ENCODE data around the gene PIK3R1.

The PIK3R1 gene

DNA sequence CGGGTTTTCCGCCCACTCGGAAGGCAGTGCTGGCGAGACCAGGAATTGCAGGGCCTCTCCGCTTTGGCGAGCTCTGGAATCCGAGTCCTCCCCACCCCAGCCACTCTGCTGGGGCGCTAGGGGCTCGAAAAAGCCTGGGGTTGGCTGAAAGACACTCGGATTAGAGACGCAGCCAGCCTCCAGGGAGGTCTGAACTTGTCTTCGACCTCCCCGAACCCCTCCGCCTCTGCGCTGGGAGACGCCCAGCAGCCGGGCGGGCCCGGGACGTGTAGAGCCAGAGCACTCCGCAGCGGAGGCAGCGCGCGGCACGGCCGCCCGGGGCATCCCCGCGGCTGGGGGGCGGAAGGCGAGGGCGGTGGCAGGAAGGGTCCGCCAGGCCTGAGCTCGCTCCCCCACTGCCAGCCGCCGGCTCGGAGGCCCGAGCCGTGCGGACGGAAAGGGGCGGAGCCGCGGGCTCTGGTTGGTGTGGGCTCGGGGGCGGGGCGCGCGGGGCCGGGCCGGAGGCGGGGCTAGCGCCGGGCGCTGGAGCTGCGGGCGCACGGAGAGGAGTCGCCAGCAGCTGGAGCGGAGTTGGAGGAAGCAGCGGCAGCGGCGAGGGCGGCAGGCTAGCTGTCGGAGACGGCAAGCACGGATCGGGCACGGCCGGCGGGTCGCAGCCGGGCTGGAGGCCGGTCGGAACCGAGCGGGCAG lies at the start of gene PIK3R1:
TSS of gene PIK3R1 (plus strand) at position 549 of the 690 bp plus-strand sequence. CDS start 10,920 bp downstream, outside the sequence.
- intact Hi-C loops (cut with DNase I) = loop anchor here (1.0 to 10.0 kb wide), 4 partner anchors 28 to 131 kb away; no protein-coding TSS in a partner anchor
- DNase-seq = peak; percentile 90 to 99 (median 94)

DNA sequence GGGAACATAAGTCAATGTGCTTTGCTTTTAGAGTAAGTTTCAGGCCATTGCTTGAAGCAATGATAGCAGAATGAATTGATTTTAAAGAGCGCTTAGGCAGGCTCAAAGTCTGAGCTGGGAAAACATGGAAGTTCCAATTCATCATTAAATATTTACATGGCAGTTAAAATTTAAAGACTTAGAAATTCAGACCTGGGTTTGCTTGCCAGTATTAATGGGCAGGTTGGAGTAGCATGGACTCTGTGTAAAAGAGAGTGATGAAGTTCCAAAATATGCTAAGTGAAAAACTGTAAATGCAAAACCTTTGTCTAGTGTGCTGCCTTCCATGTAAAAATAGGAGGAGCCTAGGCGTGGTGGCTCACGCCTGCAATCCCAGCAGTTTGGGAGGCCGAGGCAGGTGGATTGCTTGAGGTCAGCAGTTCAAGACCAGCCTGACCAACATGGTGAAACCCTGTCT lies 48.3 kb upstream of the PIK3R1 start:
- intact Hi-C loops (cut with DNase I) = no loop called here
- DNase-seq = no peak

- intact Hi-C loops (cut with DNase I) = no loop called here
- no peak for DNase-seq
Measured at GRCh38 chr5:68169903-68170302, 45.7 kb upstream of the PIK3R1 start.

DNA sequence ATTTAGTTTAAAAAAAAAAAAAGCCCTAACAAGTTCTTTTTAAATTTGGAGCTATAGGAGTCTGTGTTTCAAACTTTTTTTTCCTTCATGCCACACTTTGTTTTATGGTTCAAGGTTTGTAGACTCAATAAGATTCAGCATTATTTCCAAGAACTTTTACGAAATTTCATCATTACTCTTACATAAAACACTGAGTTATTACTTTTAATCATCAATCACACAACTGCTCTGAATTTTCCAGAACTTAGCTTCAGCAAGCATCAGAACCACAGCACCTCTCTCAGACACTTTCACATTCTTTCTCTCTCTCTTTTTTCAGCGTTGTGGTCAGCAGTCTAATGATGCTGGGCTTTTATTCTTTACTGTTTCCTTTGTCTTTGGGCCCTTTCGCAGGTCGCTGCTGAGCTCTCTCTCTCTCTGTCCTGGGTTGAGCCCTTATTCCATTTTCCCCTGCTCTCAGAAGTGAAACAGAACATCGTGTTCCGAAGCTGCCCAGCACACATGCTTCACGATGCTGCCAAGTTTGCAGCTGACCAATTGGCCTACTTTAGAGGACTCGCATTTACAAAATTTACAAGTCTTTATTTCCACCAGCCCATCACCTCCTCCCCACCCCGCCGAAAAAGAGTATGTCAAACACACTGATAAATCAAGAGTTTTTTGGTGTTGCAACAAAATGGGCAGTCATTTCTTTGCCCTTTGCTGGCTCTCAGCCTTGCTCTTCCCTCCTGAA lies 44.6 kb upstream of the PIK3R1 start:
- intact Hi-C loops (cut with DNase I) = loop anchor here (1.0 kb wide), 1 partner anchor 44 kb away; the partner anchor contains the start of gene PIK3R1
- DNase-seq = peak in 9 of 10 donors; percentile 38 to 92 (median 65)

GRCh38 chr5:68172314-68172713 lies 43.2 kb upstream of the PIK3R1 start:
- DNase-seq = no peak
- intact Hi-C loops (cut with DNase I) = no loop called here

DNA sequence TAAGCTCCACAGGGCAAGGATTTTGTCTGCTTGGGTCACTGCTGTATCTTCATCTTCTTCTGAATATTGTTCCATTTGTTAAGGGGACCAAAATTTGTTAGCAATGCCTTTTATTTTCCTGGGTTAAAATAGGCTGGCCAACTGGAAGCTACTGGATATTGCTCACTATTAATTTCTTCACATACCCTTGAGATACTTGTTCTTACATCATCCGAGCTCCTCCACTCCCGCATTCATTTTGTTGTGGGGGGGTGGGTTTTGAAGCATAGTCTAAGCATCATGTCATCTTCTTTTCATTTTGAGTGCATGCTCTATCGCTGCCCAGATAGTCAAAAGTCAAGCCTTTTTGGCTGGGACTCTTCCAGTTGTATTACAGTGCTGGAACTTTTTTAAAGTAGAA lies 42.5 kb upstream of the PIK3R1 start:
- DNase-seq = no peak
- intact Hi-C loops (cut with DNase I) = no loop called here

- intact Hi-C loops (cut with DNase I) = no loop called here
- DNase-seq = no peak
Measured at GRCh38 chr5:68176253-68176652, 39.3 kb upstream of the PIK3R1 start.

- no peak for DNase-seq
- intact Hi-C loops (cut with DNase I) = no loop called here
Measured at GRCh38 chr5:68176802-68177479, 38.6 kb upstream of the PIK3R1 start.

DNA sequence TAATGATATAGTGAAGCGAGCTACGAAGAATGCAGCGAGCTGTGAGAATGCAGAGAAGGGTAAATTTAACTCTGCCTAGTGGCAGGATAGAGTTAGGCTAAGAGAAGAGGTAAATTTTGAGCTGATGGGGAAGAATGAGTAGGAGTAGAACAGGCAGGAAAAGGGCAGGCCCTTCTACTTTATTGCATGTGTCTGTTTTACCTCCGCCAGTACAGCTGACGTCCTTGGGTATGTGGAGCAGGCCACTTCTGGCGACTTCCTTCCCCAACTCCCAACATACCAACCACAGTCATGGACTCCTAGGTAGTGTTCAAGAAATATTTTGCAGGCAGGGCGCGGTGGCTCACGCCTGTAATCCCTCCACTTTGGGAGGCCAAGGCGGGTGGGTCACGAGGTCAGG lies 37.9 kb upstream of the PIK3R1 start:
- intact Hi-C loops (cut with DNase I) = no loop called here
- no peak for DNase-seq

- intact Hi-C loops (cut with DNase I) = no loop called here
- no peak for DNase-seq
Measured at GRCh38 chr5:68178579-68178978, 37.0 kb upstream of the PIK3R1 start.

- intact Hi-C loops (cut with DNase I) = no loop called here
- DNase-seq = no peak
Measured at GRCh38 chr5:68180121-68181038, 35.2 kb upstream of the PIK3R1 start.

GRCh38 chr5:68181039-68181599 lies 34.4 kb upstream of the PIK3R1 start:
- DNase-seq = no peak
- intact Hi-C loops (cut with DNase I) = no loop called here

DNA sequence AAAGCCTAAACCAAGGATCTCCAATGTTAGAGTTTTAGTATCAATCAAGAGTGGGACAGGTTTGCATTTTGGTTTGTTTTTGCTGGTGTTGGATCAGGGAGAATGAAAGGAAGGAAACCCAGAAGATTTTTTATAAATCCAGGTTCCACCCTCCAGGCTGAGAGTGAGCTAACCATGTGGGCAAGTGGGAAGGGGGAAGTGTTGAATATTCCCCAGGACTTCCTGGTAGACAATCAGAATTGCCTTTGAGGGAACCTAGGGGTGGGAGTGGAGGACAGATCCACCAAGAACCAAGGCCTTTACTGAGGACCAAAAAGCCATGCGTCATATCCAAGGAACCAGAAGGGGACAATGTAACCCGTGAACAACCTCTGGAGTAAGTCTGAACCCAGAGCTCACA lies 33.5 kb upstream of the PIK3R1 start:
- intact Hi-C loops (cut with DNase I) = no loop called here
- DNase-seq = no peak

- no peak for DNase-seq
- intact Hi-C loops (cut with DNase I) = no loop called here
Measured at GRCh38 chr5:68182534-68182933, 33.0 kb upstream of the PIK3R1 start.

GRCh38 chr5:68187268-68188055 lies 28.1 kb upstream of the PIK3R1 start:
- intact Hi-C loops (cut with DNase I) = loop anchor here (1.0 kb wide), 1 partner anchor 28 kb away; the partner anchor contains the start of gene PIK3R1
- peak; percentile 80 to 99 (median 86) for DNase-seq

DNA sequence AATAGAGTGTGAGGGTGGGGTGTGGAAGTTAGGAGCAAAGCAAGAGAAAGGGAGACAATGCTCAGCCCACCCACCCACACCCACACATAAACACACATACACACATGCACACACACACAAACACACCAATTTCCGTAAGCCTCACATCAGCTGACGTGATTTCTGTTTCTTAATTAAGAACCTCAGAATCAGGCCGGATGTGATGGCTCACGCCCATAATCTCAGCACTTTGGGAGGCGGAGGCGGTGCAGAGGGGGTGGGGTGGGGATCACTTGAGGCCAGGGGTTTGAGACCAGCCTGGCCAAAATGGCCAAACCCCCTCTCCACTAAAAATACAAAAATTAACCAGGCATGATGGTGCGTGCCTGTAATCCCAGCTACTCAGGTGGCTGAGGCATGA lies 26.4 kb upstream of the PIK3R1 start:
- DNase-seq = no peak
- intact Hi-C loops (cut with DNase I) = no loop called here

GRCh38 chr5:68189613-68190012 lies 25.9 kb upstream of the PIK3R1 start:
- intact Hi-C loops (cut with DNase I) = no loop called here
- DNase-seq = no peak

- DNase-seq = no peak
- intact Hi-C loops (cut with DNase I) = no loop called here
Measured at GRCh38 chr5:68190619-68191018, 24.9 kb upstream of the PIK3R1 start.
